ENCODE results near the gene SEC23A. TPM values are rescaled to one million over a fixed set of nuclear protein-coding genes. Genes with fewer than 3 reads are reported as not detected.

SEC23A gene
- total RNA-seq, 2 experiments from 2014 or later, result 52.4 to 54.9 TPM

DNA sequence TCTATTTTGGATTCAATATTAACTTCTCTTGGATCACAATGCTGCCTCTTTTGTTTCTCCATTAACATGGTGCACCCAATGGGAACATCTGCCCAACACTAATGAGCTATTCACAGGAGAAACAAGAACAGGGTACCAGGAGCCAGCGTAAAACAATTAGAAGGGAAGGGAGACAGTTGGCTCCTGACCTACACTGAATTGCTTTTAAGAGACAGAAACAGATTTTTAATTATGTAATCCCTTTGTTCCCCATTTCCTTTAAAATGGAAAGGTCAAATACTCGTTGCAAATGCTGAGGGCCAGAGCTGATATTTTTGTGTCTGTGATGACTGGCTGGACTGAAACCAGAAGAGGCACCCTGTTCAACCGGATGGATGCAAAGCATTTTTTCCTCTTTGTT, 108.3 kb downstream of the SEC23A start:
- Mint-ChIP-seq H3K27me3 (no peaks in the 10 kb centered on the region), H3K4me1 (ENCODE audit: low read depth) (peaks cover 2% of the 10 kb centered on the region), H3K27ac (no peak overlapping the region), H3K9me3 (no peaks in the 10 kb centered on the region), H3K36me3 (no peaks in the 10 kb centered on the region), H3K4me3 (no peak overlapping the region)
- ChIA-PET POLR2A (no interaction called here), CTCF (no interaction called here)
- DNase-seq, result no peak
- intact Hi-C loops (cut with micrococcal nuclease), result no loop called here

DNA sequence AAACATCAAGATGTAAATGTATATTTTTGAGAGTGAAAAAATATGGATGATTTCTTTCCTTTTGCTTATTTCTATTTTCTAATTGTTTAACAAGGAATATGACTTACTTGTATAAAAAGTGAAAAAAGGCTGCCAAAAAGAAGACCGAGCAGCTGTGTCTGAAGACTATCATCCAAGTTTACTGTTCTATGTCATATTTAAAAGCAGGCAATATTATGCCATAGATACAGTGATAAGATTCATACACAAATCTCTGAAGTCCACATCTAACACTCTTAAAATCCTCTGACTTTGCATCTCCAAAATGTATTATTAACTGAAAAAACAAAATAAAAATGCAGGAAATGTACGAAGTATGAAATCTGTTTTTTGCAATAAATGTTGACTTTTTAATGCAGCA, 109.1 kb downstream of the SEC23A start:
- POLR2A ChIA-PET, result no interaction called here
- H3K4me3 Mint-ChIP-seq, result no peak overlapping the region
- H3K9me3 Mint-ChIP-seq, result no peaks in the 10 kb centered on the region
- DNase-seq, result no peak
- no peaks in the 10 kb centered on the region for H3K27me3 Mint-ChIP-seq
- no peaks in the 10 kb centered on the region for H3K36me3 Mint-ChIP-seq
- H3K4me1 Mint-ChIP-seq (ENCODE audit: low read depth), result peaks cover 7% of the 10 kb centered on the region
- intact Hi-C loops (cut with micrococcal nuclease), result no loop called here
- H3K27ac Mint-ChIP-seq, result no peak overlapping the region
- CTCF ChIA-PET, result no interaction called here

GRCh38 chr14:38992067-38992844, 110.8 kb downstream of the SEC23A start:
- Mint-ChIP-seq H3K27ac (no peak overlapping the region), H3K27me3 (no peaks in the 10 kb centered on the region), H3K9me3 (no peaks in the 10 kb centered on the region), H3K36me3 (no peaks in the 10 kb centered on the region), H3K4me3 (no peak overlapping the region), H3K4me1 (ENCODE audit: low read depth) (peaks cover 7% of the 10 kb centered on the region)
- POLR2A ChIA-PET, result no interaction called here
- CTCF ChIA-PET, result no interaction called here
- intact Hi-C loops (cut with micrococcal nuclease), result no loop called here
- DNase-seq, result no peak

- POLR2A ChIA-PET, result no interaction called here
- Mint-ChIP-seq H3K27ac (no peak overlapping the region), H3K9me3 (no peaks in the 10 kb centered on the region), H3K27me3 (no peaks in the 10 kb centered on the region), H3K4me1 (ENCODE audit: low read depth) (peaks cover 7% of the 10 kb centered on the region), H3K36me3 (no peaks in the 10 kb centered on the region), H3K4me3 (no peak overlapping the region)
- intact Hi-C loops (cut with micrococcal nuclease), result no loop called here
- DNase-seq, result no peak
- CTCF ChIA-PET, result no interaction called here
Observed at GRCh38 chr14:38991299-38991698, 111.7 kb downstream of the SEC23A start.

GRCh38 chr14:38989922-38990546, 113.0 kb downstream of the SEC23A start:
- H3K4me1 Mint-ChIP-seq (ENCODE audit: low read depth), result peaks cover 7% of the 10 kb centered on the region
- CTCF ChIA-PET, result no interaction called here
- intact Hi-C loops (cut with micrococcal nuclease), result no loop called here
- H3K27ac Mint-ChIP-seq, result no peak overlapping the region
- H3K27me3 Mint-ChIP-seq, result no peaks in the 10 kb centered on the region
- no peaks in the 10 kb centered on the region for H3K9me3 Mint-ChIP-seq
- no peaks in the 10 kb centered on the region for H3K36me3 Mint-ChIP-seq
- H3K4me3 Mint-ChIP-seq, result no peak overlapping the region
- no peak for DNase-seq
- POLR2A ChIA-PET, result no interaction called here

DNA sequence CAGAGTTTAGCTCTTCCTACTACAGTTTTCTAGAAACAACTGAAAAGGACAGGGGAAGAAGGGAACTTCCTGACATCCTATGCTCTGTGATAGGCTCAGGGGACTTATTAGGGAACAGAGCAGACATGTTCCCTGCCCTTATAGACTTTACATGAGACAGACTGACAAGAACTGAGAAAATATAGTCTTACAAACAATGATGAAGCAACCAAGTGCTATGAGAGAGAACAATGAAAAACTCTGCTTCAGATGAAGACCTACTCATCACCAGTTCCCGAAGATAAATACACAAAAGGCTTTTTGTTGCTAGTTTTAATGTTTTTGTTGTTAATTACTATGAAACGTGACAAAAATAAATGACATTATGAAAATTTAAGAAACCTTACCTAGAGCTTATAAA, 115.3 kb downstream of the SEC23A start:
- Mint-ChIP-seq H3K9me3 (no peaks in the 10 kb centered on the region), H3K27me3 (peaks cover 2% of the 10 kb centered on the region), H3K4me3 (no peak overlapping the region), H3K27ac (no peak overlapping the region), H3K4me1 (ENCODE audit: low read depth) (peaks cover 7% of the 10 kb centered on the region), H3K36me3 (no peaks in the 10 kb centered on the region)
- POLR2A ChIA-PET, result no interaction called here
- no peak for DNase-seq
- CTCF ChIA-PET, result no interaction called here
- intact Hi-C loops (cut with micrococcal nuclease), result no loop called here

- peaks cover 22% of the 10 kb centered on the region for H3K27me3 Mint-ChIP-seq
- DNase-seq, result no peak
- intact Hi-C loops (cut with micrococcal nuclease), result no loop called here
Observed at GRCh38 chr14:38982837-38983236, 120.2 kb downstream of the SEC23A start.

DNA sequence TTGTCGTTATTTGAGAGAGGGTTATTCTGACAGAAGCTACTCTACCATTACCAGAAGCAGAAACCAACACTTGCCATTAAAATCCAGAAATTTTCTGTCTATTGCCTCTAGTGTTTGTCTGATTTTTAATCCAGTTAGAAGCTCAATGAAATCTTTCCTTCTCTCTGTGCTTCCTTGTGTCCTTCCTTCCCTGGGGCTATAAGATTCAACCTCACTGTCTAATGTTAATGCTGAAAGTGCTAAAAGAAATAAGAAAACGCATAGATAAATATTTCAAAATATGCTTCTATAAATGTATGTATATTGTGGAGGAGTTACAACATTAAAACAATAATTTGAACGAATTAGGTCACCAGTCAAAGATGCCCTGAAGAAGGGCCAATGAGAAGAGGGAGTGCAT, 120.8 kb downstream of the SEC23A start:
- no peak overlapping the region for H3K27ac Mint-ChIP-seq
- H3K36me3 Mint-ChIP-seq, result peaks cover 2% of the 10 kb centered on the region
- POLR2A ChIA-PET, result no interaction called here
- H3K9me3 Mint-ChIP-seq, result peaks cover 12% of the 10 kb centered on the region
- intact Hi-C loops (cut with micrococcal nuclease), result no loop called here
- no peak for DNase-seq
- CTCF ChIA-PET, result interaction anchor here (1.2 kb wide), 1 partner anchor 33 kb away, joined by 4 read pairs; no protein-coding TSS in a partner anchor
- peaks cover 22% of the 10 kb centered on the region for H3K27me3 Mint-ChIP-seq
- H3K4me1 Mint-ChIP-seq (ENCODE audit: low read depth), result no peaks in the 10 kb centered on the region
- no peak overlapping the region for H3K4me3 Mint-ChIP-seq

More at GRCh38 chr14:38982837-38983236, 120.2 kb downstream of the SEC23A start:
- H3K4me1 Mint-ChIP-seq (ENCODE audit: low read depth), result no peaks in the 10 kb centered on the region
- no peak overlapping the region for H3K27ac Mint-ChIP-seq
- peaks cover 2% of the 10 kb centered on the region for H3K36me3 Mint-ChIP-seq
- H3K9me3 Mint-ChIP-seq, result peaks cover 8% of the 10 kb centered on the region
- no peak overlapping the region for H3K4me3 Mint-ChIP-seq
- ChIA-PET CTCF (interaction anchor here (1.2 kb wide), 1 partner anchor 33 kb away, joined by 4 read pairs; no protein-coding TSS in a partner anchor), POLR2A (no interaction called here)

Other genes with a start within 250 kb of the SEC23A start
- gene GEMIN2, start 11.1 kb upstream of the SEC23A start, total RNA-seq, result 10 to 100 TPM; 17.2 to 18.8 TPM
- 10 to 100 TPM; 19.7 to 22.1 TPM for gene TRAPPC6B, start 67.1 kb upstream of the SEC23A start, total RNA-seq
- 10 to 100 TPM; 85.3 to 88.8 TPM for gene PNN, start 72.0 kb upstream of the SEC23A start, total RNA-seq
- 10 to 100 TPM; 23.8 to 24.1 TPM for gene MIA2, start 130.7 kb upstream of the SEC23A start, total RNA-seq

Measured in activated CD4-positive, alpha-beta memory T cell treated with anti-CD3 and anti-CD28 coated beads for 36 hours (primary cell).